Measurements from ENCODE around the gene NUMBL. TPM values are rescaled to one million over a fixed set of nuclear protein-coding genes. Genes with fewer than 3 reads are reported as not detected.

NUMBL gene
- total RNA-seq, 4 donors from 2014 or later: 18.8 to 90.5 (median 44.3) TPM

DNA sequence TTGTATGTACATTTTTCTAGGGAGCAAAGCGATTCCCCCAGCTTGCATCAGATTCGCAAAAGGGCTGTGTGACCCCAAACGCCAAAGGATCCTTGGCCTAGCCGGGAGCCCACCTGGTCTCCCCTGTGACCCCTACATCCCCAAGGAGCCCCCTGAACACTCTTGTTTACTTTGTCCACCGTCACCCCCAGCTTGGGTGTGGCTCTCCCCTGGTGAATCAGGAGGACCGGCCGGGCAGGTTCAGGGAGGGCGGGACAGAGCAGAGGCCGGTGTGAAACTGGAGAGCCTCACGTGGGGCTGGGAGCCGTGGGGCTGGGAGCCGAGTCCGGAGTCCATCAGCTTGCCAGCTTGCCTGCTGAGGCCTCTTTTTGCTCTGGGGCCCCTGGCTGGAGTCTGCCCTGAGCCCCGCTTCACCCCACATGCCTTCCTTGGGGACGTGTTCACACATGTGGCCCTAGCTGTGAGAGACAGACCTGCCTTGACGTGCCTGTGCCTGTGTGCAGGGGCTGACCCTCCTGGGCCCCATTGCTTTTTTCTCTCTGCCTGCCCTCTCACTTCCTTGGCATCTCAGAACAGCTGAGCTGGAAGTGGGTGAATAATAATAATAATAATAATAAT is 28.4 kb upstream of the NUMBL start:
- peaks cover 5 to 8% of the 10 kb centered on the region in 2 donors for H3K4me1 ChIP-seq
- DNase-seq: peak; percentile 51 to 52
- intact Hi-C loops (cut with DNase I; ENCODE audit: low total_unique reads): no loop called here

DNA sequence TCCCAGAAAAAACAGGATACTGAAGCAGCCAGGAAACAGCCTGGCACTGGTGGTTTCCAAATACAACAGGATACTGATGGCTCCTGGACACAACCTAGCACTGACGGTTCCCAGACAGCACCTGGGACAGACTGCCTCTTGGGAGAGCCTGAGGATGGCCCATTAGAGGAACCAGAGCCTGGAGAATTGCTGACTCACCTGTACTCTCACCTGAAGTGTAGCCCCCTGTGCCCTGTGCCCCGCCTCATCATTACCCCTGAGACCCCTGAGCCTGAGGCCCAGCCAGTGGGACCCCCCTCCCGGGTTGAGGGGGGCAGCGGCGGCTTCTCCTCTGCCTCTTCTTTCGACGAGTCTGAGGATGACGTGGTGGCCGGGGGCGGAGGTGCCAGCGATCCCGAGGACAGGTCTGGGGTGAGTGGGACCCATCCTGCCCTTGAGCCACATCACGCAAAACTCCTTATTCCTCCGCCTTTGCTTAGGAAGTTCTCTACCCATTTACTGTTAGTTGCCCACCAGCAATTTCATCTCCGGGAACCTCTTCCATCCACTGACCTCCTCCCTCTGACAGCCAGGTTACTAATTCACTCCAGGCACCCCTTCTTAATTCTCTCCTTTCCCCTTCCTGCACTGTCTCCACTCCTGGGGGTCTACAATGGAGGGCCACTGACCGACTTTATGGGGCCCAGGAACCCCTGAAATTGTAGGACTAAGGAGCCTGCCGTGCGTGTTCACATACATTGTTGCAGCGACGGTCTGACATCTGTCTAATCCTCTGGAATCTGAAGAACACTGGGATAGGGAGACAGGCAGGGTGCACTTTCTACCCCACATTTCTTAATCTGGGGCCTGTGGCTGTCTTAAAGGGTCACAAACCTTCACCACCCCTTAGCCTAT is 27.7 kb upstream of the NUMBL start:
- Histone ChIP-seq H3K27me3 (no peaks in the 10 kb centered on the region), H3K36me3 (no peaks in the 10 kb centered on the region), H3K9me3 (no peaks in the 10 kb centered on the region), H3K27ac (peak overlapping the region; percentile 98 to 99), H3K4me1 (peaks cover 5 to 8% of the 10 kb centered on the region in 2 donors), H3K4me3 (peak overlapping the region; percentile 68 to 71)
- no peak for TF ChIP-seq POLR2A (IDR thresholded peaks at IDR 0.05)
- TF ChIP-seq, protein P1, sequence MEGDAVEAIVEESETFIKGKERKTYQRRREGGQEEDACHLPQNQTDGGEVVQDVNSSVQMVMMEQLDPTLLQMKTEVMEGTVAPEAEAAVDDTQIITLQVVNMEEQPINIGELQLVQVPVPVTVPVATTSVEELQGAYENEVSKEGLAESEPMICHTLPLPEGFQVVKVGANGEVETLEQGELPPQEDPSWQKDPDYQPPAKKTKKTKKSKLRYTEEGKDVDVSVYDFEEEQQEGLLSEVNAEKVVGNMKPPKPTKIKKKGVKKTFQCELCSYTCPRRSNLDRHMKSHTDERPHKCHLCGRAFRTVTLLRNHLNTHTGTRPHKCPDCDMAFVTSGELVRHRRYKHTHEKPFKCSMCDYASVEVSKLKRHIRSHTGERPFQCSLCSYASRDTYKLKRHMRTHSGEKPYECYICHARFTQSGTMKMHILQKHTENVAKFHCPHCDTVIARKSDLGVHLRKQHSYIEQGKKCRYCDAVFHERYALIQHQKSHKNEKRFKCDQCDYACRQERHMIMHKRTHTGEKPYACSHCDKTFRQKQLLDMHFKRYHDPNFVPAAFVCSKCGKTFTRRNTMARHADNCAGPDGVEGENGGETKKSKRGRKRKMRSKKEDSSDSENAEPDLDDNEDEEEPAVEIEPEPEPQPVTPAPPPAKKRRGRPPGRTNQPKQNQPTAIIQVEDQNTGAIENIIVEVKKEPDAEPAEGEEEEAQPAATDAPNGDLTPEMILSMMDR (IDR thresholded peaks at IDR 0.05): no peak
- DNase-seq: peak; percentile 48 to 51
- intact Hi-C loops (cut with DNase I; ENCODE audit: low total_unique reads): no loop called here

More for the DNA sequence above, 28.4 kb upstream of the NUMBL start:
- Histone ChIP-seq H3K36me3 (no peaks in the 10 kb centered on the region), H3K4me3 (peak overlapping the region; percentile 68 to 71), H3K9me3 (no peaks in the 10 kb centered on the region), H3K27me3 (no peaks in the 10 kb centered on the region), H3K27ac (peak overlapping the region; percentile 98 to 99)
- TF ChIP-seq, protein P1 (IDR thresholded peaks at IDR 0.05): no peak
- TF ChIP-seq POLR2A (IDR thresholded peaks at IDR 0.05): no peak

DNA sequence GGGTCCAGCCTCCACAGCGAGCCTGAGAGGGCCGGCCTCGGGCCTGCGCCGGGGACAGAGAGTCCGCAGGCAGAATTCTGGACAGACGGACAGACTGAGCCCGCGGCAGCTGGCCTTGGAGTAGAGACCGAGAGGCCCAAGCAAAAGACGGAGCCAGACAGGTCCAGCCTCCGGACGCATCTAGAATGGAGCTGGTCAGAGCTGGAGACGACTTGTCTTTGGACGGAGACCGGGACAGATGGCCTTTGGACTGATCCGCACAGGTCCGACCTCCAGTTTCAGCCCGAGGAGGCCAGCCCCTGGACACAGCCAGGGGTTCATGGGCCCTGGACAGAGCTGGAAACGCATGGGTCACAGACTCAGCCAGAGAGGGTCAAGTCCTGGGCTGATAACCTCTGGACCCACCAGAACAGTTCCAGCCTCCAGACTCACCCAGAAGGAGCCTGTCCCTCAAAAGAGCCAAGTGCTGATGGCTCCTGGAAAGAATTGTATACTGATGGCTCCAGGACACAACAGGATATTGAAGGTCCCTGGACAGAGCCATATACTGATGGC is 27.0 kb upstream of the NUMBL start:
- Histone ChIP-seq H3K4me1 (peaks cover 5 to 8% of the 10 kb centered on the region in 2 donors), H3K4me3 (peak overlapping the region; percentile 68 to 71), H3K36me3 (no peaks in the 10 kb centered on the region), H3K9me3 (no peaks in the 10 kb centered on the region), H3K27me3 (no peaks in the 10 kb centered on the region), H3K27ac (peak overlapping the region; percentile 98 to 99)
- peak in 1 of 2 donors; percentile 54 for DNase-seq
- intact Hi-C loops (cut with DNase I; ENCODE audit: low total_unique reads): no loop called here
- TF ChIP-seq, protein P1 (IDR thresholded peaks at IDR 0.05): no peak
- TF ChIP-seq POLR2A (IDR thresholded peaks at IDR 0.05): no peak

DNA sequence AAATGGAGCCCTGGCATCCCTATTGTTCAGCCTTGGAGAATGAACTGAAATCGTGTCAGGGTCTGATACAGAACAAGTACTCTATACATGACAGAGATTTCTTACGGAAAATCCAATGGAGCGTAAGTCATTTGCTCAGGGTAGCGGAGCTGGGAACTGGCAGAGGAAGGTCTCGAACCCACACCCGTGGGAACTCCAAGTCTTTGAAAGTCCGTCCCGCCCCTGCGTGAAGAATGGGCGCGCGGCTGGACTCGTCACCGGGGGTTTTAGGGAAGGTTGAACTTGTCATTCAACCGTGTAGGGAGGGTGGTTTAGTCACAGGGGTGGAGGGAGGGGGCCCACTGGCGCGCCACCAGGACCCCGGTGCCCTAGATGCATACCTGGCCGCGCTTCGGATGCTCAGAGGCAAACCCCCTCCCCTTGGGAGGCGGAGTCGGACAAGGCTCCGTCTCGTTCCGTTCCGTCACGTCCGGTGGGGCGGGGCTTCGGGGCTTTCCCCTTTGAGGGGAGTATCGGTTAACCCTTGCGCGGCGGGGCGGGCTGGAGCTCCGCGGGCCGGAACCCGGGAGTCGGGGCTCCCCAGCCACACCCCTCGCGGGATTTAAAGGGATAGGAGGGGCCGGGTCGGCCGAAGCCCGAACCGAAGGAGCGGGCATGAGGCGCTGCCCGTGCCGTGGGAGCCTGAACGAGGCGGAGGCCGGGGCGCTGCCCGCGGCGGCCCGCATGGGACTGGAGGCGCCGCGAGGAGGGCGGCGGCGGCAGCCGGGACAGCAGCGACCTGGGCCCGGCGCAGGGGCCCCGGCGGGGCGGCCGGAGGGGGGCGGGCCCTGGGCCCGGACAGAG is 26.3 kb upstream of the NUMBL start, which contains the start of the genes COQ8B and ITPKC:
TSS of gene COQ8B (minus strand) at position 405 of the 843 bp plus-strand sequence. CDS start 2,254 bp downstream, outside the sequence.
TSS of gene ITPKC (plus strand) at position 631 of the 843 bp plus-strand sequence. CDS start at position 655, 24 bp downstream.
- H3K27ac ChIP-seq: peak within 1 kb of the TSS; percentile 98 to 99
- no peaks in the 10 kb centered on the region for H3K36me3 ChIP-seq
- intact Hi-C loops (cut with DNase I; ENCODE audit: low total_unique reads): no loop called here
- peak within 1 kb of the TSS; percentile 68 to 71 for H3K4me3 ChIP-seq
- H3K4me1 ChIP-seq: peaks cover 4 to 8% of the 10 kb centered on the region in 2 donors
- H3K27me3 ChIP-seq: no peaks in the 10 kb centered on the region
- TF ChIP-seq POLR2A (IDR thresholded peaks at IDR 0.05): peak; percentile 75 to 91
- TF ChIP-seq, protein P1 (IDR thresholded peaks at IDR 0.05): peak in 3 of 4 experiments; percentile 15 to 65 (median 38)
- DNase-seq: peak; percentile 100
- no peaks in the 10 kb centered on the region for H3K9me3 ChIP-seq
